HCT116 (cell line): ENCODE measurements around the gene OR4M1. TPM values are rescaled to one million over a fixed set of nuclear protein-coding genes. Genes with fewer than 3 reads are reported as not detected.
"Not testable (repeated sequence)": the region's sequence is repeated elsewhere in the genome, so short reads cannot be mapped to it uniquely, and the experiment has no call there.

Source experiments
- ATAC-seq: fragments of 200-7000 bp; cut with Tn5 transposase; 2 replicates; pipeline ENCODE4 v1.9.1; 2020; ENCODE audit warnings: mild to moderate bottlenecking, moderate library complexity
- BruUV-seq: library from RNA; stranded (reverse); fragments of 400-500 nt; replicated peaks from 2 replicates; lab custom pipeline; 2021; lab: Mats Ljungman, UMichigan
- CTCF ChIA-PET: fragments of 300-600 bp; sonication (Branson Sonifier 250); formaldehyde crosslinking; loops from one replicate; lab custom pipeline; 2021; ENCODE audit warnings: antibody characterized with exemption; lab: Charles Lee
- POLR2A ChIA-PET: fragments of 300-600, 350-600 bp; sonication (Branson Sonifier 250); formaldehyde crosslinking; loops from one replicate; lab custom pipeline; 2021; ENCODE audit warnings: antibody characterized with exemption; lab: Charles Lee
- RAD21 ChIA-PET, 2 experiments: fragments of 300-600 bp; sonication (Branson Sonifier 250); formaldehyde crosslinking; loops; one replicate each; lab custom pipeline; 2023; ENCODE audit warnings: low total read pairs in 2 of 2; ENCODE audit not compliant: uncharacterized antibody in 2 of 2, unreplicated experiment in 2 of 2, low non-redundant PET in 1 of 2; lab: Charles Lee
- DNase-seq: peaks from one replicate; pipeline ENCODE4 v3.0.0-alpha.2; 2010; ENCODE audit warnings: low read depth, low spot score
- H2AFZ ChIP-seq: fragments of 200-600 bp; shearing (Covaris generic), sonication (generic); 2 replicates; pipeline ENCODE4 v1.6.1; 2017; ENCODE audit warnings: low read depth, mixed run types, mixed read lengths, antibody characterized with exemption, low read length; ENCODE audit not compliant: poor library complexity, severe bottlenecking
- H3K27ac ChIP-seq: 2 replicates; pipeline ENCODE4 v1.5.1; 2012; ENCODE audit warnings: low read depth, low read length
- H3K27me3 ChIP-seq: fragments of 200-600 bp; sonication (generic); 2 replicates; pipeline ENCODE4 v1.6.1; 2016; ENCODE audit warnings: mixed run types, low read length, mixed read lengths; ENCODE audit not compliant: insufficient read depth
- H3K36me3 ChIP-seq, 2 experiments: fragments of 200-500 bp in 1 of 2; fragments of 200-600 bp in 1 of 2; sonication (Bioruptor generic) in 1 of 2; sonication (generic) in 1 of 2; 2 replicates each; pipeline versions ENCODE4 v1.5.1 to v1.6.1; 2014 to 2016; ENCODE audit warnings: low read length in 2 of 2, inconsistent platforms in 1 of 2, mixed read lengths in 1 of 2, mixed run types in 1 of 2; ENCODE audit not compliant: insufficient read depth in 2 of 2, control insufficient read depth in 1 of 2
- H3K4me1 ChIP-seq, 2 experiments: fragments of 200-600 bp in 1 of 2; sonication (generic) in 1 of 2; 2 replicates each; pipeline versions ENCODE4 v1.5.1 to v1.6.1; 2012 to 2017; ENCODE audit warnings: low read length in 2 of 2, inconsistent platforms in 1 of 2, mild to moderate bottlenecking in 1 of 2, mixed read lengths in 1 of 2, mixed run types in 1 of 2, moderate library complexity in 1 of 2; ENCODE audit not compliant: insufficient read depth in 2 of 2, control insufficient read depth in 1 of 2
- H3K4me2 ChIP-seq: fragments of 200-600 bp; sonication (generic); 2 replicates; pipeline ENCODE4 v1.6.1; 2017; ENCODE audit warnings: mixed run types, low read length, mixed read lengths
- H3K4me3 ChIP-seq, 2 experiments: fragments of 200-600 bp in 1 of 2; sonication (generic) in 1 of 2; replicated peaks in 1 of 2; 2 replicates each; pipeline ENCODE4 v1.5.1; 2011 to 2016; ENCODE audit warnings: low read length in 2 of 2, control low read depth in 1 of 2, low read depth in 1 of 2, mild to moderate bottlenecking in 1 of 2, mixed read lengths in 1 of 2, mixed run types in 1 of 2
- H3K79me2 ChIP-seq: fragments of 200-600 bp; sonication (generic); 2 replicates; pipeline ENCODE4 v1.6.1; 2017; ENCODE audit warnings: mild to moderate bottlenecking, mixed run types, low read length, moderate library complexity, mixed read lengths; ENCODE audit not compliant: insufficient read depth
- H3K9ac ChIP-seq: fragments of 200-600 bp; sonication (generic); 2 replicates; pipeline ENCODE4 v1.6.1; 2016; ENCODE audit warnings: low read length, mixed read lengths
- H3K9me2 ChIP-seq: fragments of 200-600 bp; sonication (generic), shearing (Covaris generic); 2 replicates; pipeline ENCODE4 v1.6.1; 2017; ENCODE audit warnings: mixed run types, mild to moderate bottlenecking, moderate library complexity; ENCODE audit not compliant: insufficient read depth
- H3K9me3 ChIP-seq, 2 experiments: fragments of 200-500 bp in 1 of 2; fragments of 200-600 bp in 1 of 2; sonication (Bioruptor generic) in 1 of 2; sonication (generic) in 1 of 2; 2 replicates each; pipeline ENCODE4 v1.6.1; 2014 to 2017; ENCODE audit warnings: low read length in 2 of 2, mixed read lengths in 2 of 2, inconsistent platforms in 1 of 2, low read depth in 1 of 2, mild to moderate bottlenecking in 1 of 2, mixed run types in 1 of 2, moderate library complexity in 1 of 2; ENCODE audit not compliant: control insufficient read depth in 1 of 2, insufficient read depth in 1 of 2
- H4K20me1 ChIP-seq: fragments of 200-600 bp; sonication (generic), shearing (Covaris generic); 2 replicates; pipeline ENCODE4 v1.6.1; 2017; ENCODE audit warnings: mixed run types, mild to moderate bottlenecking, moderate library complexity; ENCODE audit not compliant: insufficient read depth
- ATF3 ChIP-seq: IDR thresholded peaks from 2 replicates; pipeline ENCODE4 v1.6.1; 2012
- CEBPB ChIP-seq: IDR thresholded peaks from 2 replicates; pipeline ENCODE4 v1.6.1; 2012; ENCODE audit warnings: low read depth
- EGR1 ChIP-seq: IDR thresholded peaks from 2 replicates; pipeline ENCODE4 v1.6.1; 2012; ENCODE audit warnings: low read depth
- EZH2 ChIP-seq: fragments of 200-600 bp; sonication (generic); IDR thresholded peaks from 2 replicates; pipeline ENCODE4 v1.6.1; 2017; ENCODE audit warnings: antibody characterized with exemption, mixed run types
- EZH2phosphoT487 ChIP-seq: fragments of 200-600 bp; IDR thresholded peaks from 2 replicates; pipeline ENCODE4 v1.6.1; 2018; ENCODE audit warnings: antibody characterized with exemption, borderline replicate concordance
- POLR2AphosphoS5 ChIP-seq: IDR thresholded peaks from 2 replicates; pipeline ENCODE4 v1.6.1; 2011; ENCODE audit warnings: mild to moderate bottlenecking, low read depth, low read length, moderate library complexity
- SIN3A ChIP-seq: IDR thresholded peaks from 2 replicates; pipeline ENCODE4 v1.6.1; 2012; ENCODE audit warnings: low read depth
- TCF7L2 ChIP-seq: IDR thresholded peaks from 2 replicates; pipeline ENCODE4 v1.7.0; 2011; ENCODE audit warnings: borderline replicate concordance, inconsistent platforms; ENCODE audit not compliant: insufficient read depth, insufficient read length; ENCODE audit errors: extremely low read depth
- intact Hi-C: fragments of 100-400 bp; cut with micrococcal nuclease; formaldehyde crosslinking; loops from 2 replicates; pipeline ENCODE4 v1.10.0; 2022
- total RNA-seq: library from RNA; stranded (reverse); gene quantifications from one replicate; pipeline ENCODE4 v1.2.1, GENCODE V29; 2021; ENCODE audit not compliant: unreplicated experiment

Gene OR4M1
- total RNA-seq, 1 experiment from 2014 or later, result not detected

- ChIA-PET CTCF (no interaction called here), RAD21 (no interaction called here), POLR2A (no interaction called here)
- no peaks in the 10 kb centered on the region for H3K79me2 ChIP-seq
- intact Hi-C loops, result no loop called here
- H3K4me1 ChIP-seq, result no peaks in the 10 kb centered on the region
- H2AFZ ChIP-seq, result no peak overlapping the region
- no peak overlapping the region for H3K4me2 ChIP-seq
- no peak overlapping the region for H3K4me3 ChIP-seq
- DNase-seq (no peak), ATAC-seq (no peak)
- H3K27me3 ChIP-seq, result no peaks in the 10 kb centered on the region
- H3K9me3 ChIP-seq, result peaks cover 10 to 31% of the 10 kb centered on the region in 2 experiments; a peak in 3 of 4 replicates
- no peak overlapping the region for H3K27ac ChIP-seq
- no peaks in the 10 kb centered on the region; a peak in 1 of 4 replicates for H3K36me3 ChIP-seq
- BruUV-seq, result no TSS peak
- no peaks in the 10 kb centered on the region for H3K9me2 ChIP-seq
- no peaks in the 10 kb centered on the region for H4K20me1 ChIP-seq
- TF ChIP-seq EZH2, result no peak
- no peak for TF ChIP-seq CEBPB
- TF ChIP-seq ATF3, result no peak
- TF ChIP-seq TCF7L2, result no peak
- TF ChIP-seq POLR2AphosphoS5, result no peak
- TF ChIP-seq EGR1, result no peak
- TF ChIP-seq EZH2phosphoT487, result no peak
- no peak for TF ChIP-seq SIN3A
- H3K9ac ChIP-seq, result no peak overlapping the region
Measured at GRCh38 chr14:19771895-19772430, 1.3 kb upstream of the OR4M1 start.

GRCh38 chr14:19772454-19772853, 850 bp upstream of the OR4M1 start:
- ATAC-seq, H3K27ac ChIP-seq, H3K4me1 ChIP-seq, H3K4me2 ChIP-seq, DNase-seq, H3K27me3 ChIP-seq, BruUV-seq, H3K79me2 ChIP-seq, H4K20me1 ChIP-seq, CTCF ChIA-PET, H3K9ac ChIP-seq, H3K9me2 ChIP-seq, POLR2A ChIA-PET, intact Hi-C loops, H3K36me3 ChIP-seq, H3K4me3 ChIP-seq, RAD21 ChIA-PET, H2AFZ ChIP-seq: not testable (repeated sequence)
- peaks cover 10 to 31% of the 10 kb centered on the region in 2 experiments; a peak in 3 of 4 replicates for H3K9me3 ChIP-seq
